Naive thymus-derived CD4-positive, alpha-beta T cell (primary cell): Measurements from ENCODE around the gene EMC6. TPM values are rescaled to one million over a fixed set of nuclear protein-coding genes. Genes with fewer than 3 reads are reported as not detected.

Experiments used
- polyA plus RNA-seq, 2 donors: library from polyadenylated mRNA; unstranded; fragments of 300-500 nt; fragmentation: Illumina TruSeq; gene quantifications; one replicate each; pipeline ENCODE4 v1.2.3, GENCODE V29; 2021
- total RNA-seq, 6 experiments: library from RNA in 5 of 6; stranded (reverse) in 5 of 6; gene quantifications; 1 replicate in 5 of 6; 2 replicates in 1 of 6; pipeline ENCODE4 v1.2.3 and lab custom pipeline; 2021 to 2026

The EMC6 gene
- total and polyA plus RNA-seq, 7 experiments from 2014 or later, result 23.1 to 133 (median 32.8) TPM

Other genes starting within 250 kb of the EMC6 start
- not detected for gene OR1E2, start 235.0 kb upstream of the EMC6 start, total RNA-seq
- gene OR1E2, start 235.0 kb upstream of the EMC6 start, polyA plus RNA-seq, result not detected
- gene SPATA22, start 197.0 kb upstream of the EMC6 start, total RNA-seq, result under 1 TPM in 1 of 5 experiments, not detected in 4; 0.19 TPM
- gene SPATA22, start 197.0 kb upstream of the EMC6 start, polyA plus RNA-seq, result not detected
- not detected for gene ASPA, start 192.8 kb upstream of the EMC6 start, total RNA-seq
- gene ASPA, start 192.8 kb upstream of the EMC6 start, polyA plus RNA-seq, result not detected
- under 1 TPM in 3 of 5 experiments, not detected in 2; 0.15 to 0.64 (median 0.48) TPM for gene TRPV3, start 111.0 kb upstream of the EMC6 start, total RNA-seq
- not detected for gene TRPV3, start 111.0 kb upstream of the EMC6 start, polyA plus RNA-seq
- 1 to 10 TPM; 3.2 to 8.7 (median 7.4) TPM for gene TRPV1, start 59.4 kb upstream of the EMC6 start, total RNA-seq
- gene TRPV1, start 59.4 kb upstream of the EMC6 start, polyA plus RNA-seq, result 1 to 10 TPM in 1 of 2 donors, under 1 TPM in 1; 0.13 to 1.6 TPM
- 10 to 100 TPM in 3 of 5 experiments, 1 to 10 TPM in 2; 6.3 to 11.2 (median 10.8) TPM for gene SHPK, start 32.6 kb upstream of the EMC6 start, total RNA-seq
- 1 to 10 TPM; 5.5 to 8.5 TPM for gene SHPK, start 32.6 kb upstream of the EMC6 start, polyA plus RNA-seq
- 10 to 100 TPM in 2 of 5 experiments, 1 to 10 TPM in 3; 4.7 to 15.2 (median 8.8) TPM for gene CTNS, start 32.1 kb upstream of the EMC6 start, total RNA-seq
- gene CTNS, start 32.1 kb upstream of the EMC6 start, polyA plus RNA-seq, result 10 to 100 TPM in 1 of 2 donors, 1 to 10 TPM in 1; 8.1 to 12.9 TPM
- gene TAX1BP3, start 234 bp upstream of the EMC6 start, total RNA-seq, result 10 to 100 TPM; 10.5 to 28.4 (median 11.7) TPM
- gene TAX1BP3, start 234 bp upstream of the EMC6 start, polyA plus RNA-seq, result 10 to 100 TPM; 25.5 to 34.0 TPM
- 10 to 100 TPM; 10.7 to 94.5 (median 24.6) TPM for gene P2RX5, start 27.3 kb downstream of the EMC6 start, total RNA-seq
- gene P2RX5, start 27.3 kb downstream of the EMC6 start, polyA plus RNA-seq, result 10 to 100 TPM; 12.3 to 18.2 TPM
- 10 to 100 TPM in 1 of 5 experiments, under 1 TPM in 4; 0.32 to 18.5 (median 0.35) TPM for gene HASPIN, start 55.1 kb downstream of the EMC6 start, total RNA-seq
- under 1 TPM in 1 of 2 donors, not detected in 1; 0.28 TPM for gene HASPIN, start 55.1 kb downstream of the EMC6 start, polyA plus RNA-seq
- 10 to 100 TPM; 16.3 to 29.4 (median 19.6) TPM for gene ITGAE, start 132.4 kb downstream of the EMC6 start, total RNA-seq
- gene ITGAE, start 132.4 kb downstream of the EMC6 start, polyA plus RNA-seq, result 10 to 100 TPM; 41.2 to 44.9 TPM
- 10 to 100 TPM; 40.6 to 49.4 (median 46.7) TPM for gene NCBP3, start 177.4 kb downstream of the EMC6 start, total RNA-seq
- 10 to 100 TPM in 1 of 2 donors, 1 to 10 TPM in 1; 7.8 to 14.7 TPM for gene NCBP3, start 177.4 kb downstream of the EMC6 start, polyA plus RNA-seq
- gene CAMKK1, start 224.2 kb downstream of the EMC6 start, total RNA-seq, result 10 to 100 TPM in 2 of 5 experiments, 1 to 10 TPM in 3; 4.8 to 12.5 (median 6.3) TPM
- 1 to 10 TPM; 2.3 to 3.2 TPM for gene CAMKK1, start 224.2 kb downstream of the EMC6 start, polyA plus RNA-seq
- gene P2RX1, start 247.7 kb downstream of the EMC6 start, total RNA-seq, result 10 to 100 TPM in 1 of 5 experiments, 1 to 10 TPM in 1, under 1 TPM in 2, not detected in 1; 0.27 to 53.7 (median 2.7) TPM
- gene P2RX1, start 247.7 kb downstream of the EMC6 start, polyA plus RNA-seq, result not detected